Gastroesophageal sphincter (tissue), 4 donors: ENCODE data around the gene LZTS2. TPM values are rescaled to one million over a fixed set of nuclear protein-coding genes. Genes with fewer than 3 reads are reported as not detected.

Experiments
- ATAC-seq: fragments of 150-250 bp; one replicate; pipeline ENCODE4 v1.9.1; 2016; ENCODE audit warnings: mild to moderate bottlenecking, moderate library complexity
- H3K27ac ChIP-seq, 4 donors: fragments of 200-600 bp; sonication (generic) in 3 of 4; 1 replicate in 3 of 4; 2 replicates in 1 of 4; pipeline ENCODE4 v1.5.1; 2016 to 2019
- H3K27me3 ChIP-seq: fragments of 200-600 bp; sonication (generic); one replicate; pipeline ENCODE4 v1.5.1; 2019
- H3K36me3 ChIP-seq, 2 donors: fragments of 200-600 bp; sonication (generic); one replicate each; pipeline ENCODE4 v1.5.1; 2019; ENCODE audit warnings: control low read depth in 1 of 2
- H3K4me1 ChIP-seq, 3 donors: fragments of 200-600 bp; sonication (generic); 1 replicate in 2 of 3; 2 replicates in 1 of 3; pipeline ENCODE4 v1.5.1; 2016 to 2019; ENCODE audit warnings: control low read depth in 2 of 3
- H3K4me3 ChIP-seq, 2 donors: fragments of 200-600 bp; sonication (generic); one replicate each; pipeline ENCODE4 v1.5.1; 2019; ENCODE audit warnings: mild to moderate bottlenecking in 1 of 2, moderate library complexity in 1 of 2
- H3K9me3 ChIP-seq, 3 donors: fragments of 200-600 bp; sonication (generic); one replicate each; pipeline ENCODE4 v1.5.1; 2017 to 2019; ENCODE audit warnings: control low read depth in 2 of 3
- EP300 ChIP-seq: sonication (generic); formaldehyde crosslinking; IDR thresholded peaks from one replicate; pipeline ENCODE4 v1.6.1; 2017; ENCODE audit warnings: antibody characterized with exemption, mild to moderate bottlenecking
- POLR2A ChIP-seq, 2 donors: fragments of 450-650 bp; IDR thresholded peaks; one replicate each; pipeline ENCODE4 v1.6.1; 2017; ENCODE audit warnings: antibody characterized with exemption in 2 of 2, mild to moderate bottlenecking in 2 of 2, moderate library complexity in 1 of 2
- POLR2AphosphoS5 ChIP-seq: sonication (generic); formaldehyde crosslinking; IDR thresholded peaks from one replicate; pipeline ENCODE4 v1.6.1; 2017; ENCODE audit warnings: antibody characterized with exemption
- WGBS, 2 donors: methylation state at CpG; one replicate each; pipeline ENCODE4 v1.1.5; 2018; ENCODE audit warnings: low coverage in 1 of 2; 5-methylcytosine and 5-hydroxymethylcytosine counted together
- total RNA-seq, 4 donors: library from RNA; depleted of rRNA; stranded (reverse); fragments of >200 nt; gene quantifications; one replicate each; pipeline ENCODE4 v1.1.0, GENCODE V29; 2016
- TF ChIP-seq, protein P1 (sequence below), 4 experiments: fragments of 200-600 bp in 2 of 4; fragments of 450-650 bp in 2 of 4; sonication (generic) in 1 of 4; IDR thresholded peaks; one replicate each; pipeline ENCODE4 v1.5.1; 2017 to 2019; ENCODE audit warnings: antibody characterized with exemption in 4 of 4, mild to moderate bottlenecking in 2 of 4, moderate library complexity in 2 of 4

The LZTS2 gene
- total RNA-seq, 4 donors from 2014 or later = 134 to 181 (median 141) TPM

GRCh38 chr10:101011517-101012423, 12.2 kb downstream of the LZTS2 start:
- no peak for ATAC-seq
- WGBS, 2 donors = 63% methylated on average over 2 of the region's 22 CpGs; no CpG with 5 or more reads in 1 of the 2 donors
- Histone ChIP-seq H3K4me3 (no peak overlapping the region), H3K27ac (peak overlapping the region in 3 of 4 donors; percentile 52 to 66 (median 55)), H3K36me3 (peaks cover 0 to 8% of the 10 kb centered on the region in 2 donors), H3K9me3 (no peaks in the 10 kb centered on the region), H3K27me3 (peaks cover 13% of the 10 kb centered on the region), H3K4me1 (peaks cover 0 to 63% (median 29%) of the 10 kb centered on the region in 3 donors)
- TF ChIP-seq POLR2AphosphoS5 (no peak), POLR2A (IDR thresholded peaks at IDR 0.05) (no peak), EP300 (no peak)
- TF ChIP-seq, protein P1, sequence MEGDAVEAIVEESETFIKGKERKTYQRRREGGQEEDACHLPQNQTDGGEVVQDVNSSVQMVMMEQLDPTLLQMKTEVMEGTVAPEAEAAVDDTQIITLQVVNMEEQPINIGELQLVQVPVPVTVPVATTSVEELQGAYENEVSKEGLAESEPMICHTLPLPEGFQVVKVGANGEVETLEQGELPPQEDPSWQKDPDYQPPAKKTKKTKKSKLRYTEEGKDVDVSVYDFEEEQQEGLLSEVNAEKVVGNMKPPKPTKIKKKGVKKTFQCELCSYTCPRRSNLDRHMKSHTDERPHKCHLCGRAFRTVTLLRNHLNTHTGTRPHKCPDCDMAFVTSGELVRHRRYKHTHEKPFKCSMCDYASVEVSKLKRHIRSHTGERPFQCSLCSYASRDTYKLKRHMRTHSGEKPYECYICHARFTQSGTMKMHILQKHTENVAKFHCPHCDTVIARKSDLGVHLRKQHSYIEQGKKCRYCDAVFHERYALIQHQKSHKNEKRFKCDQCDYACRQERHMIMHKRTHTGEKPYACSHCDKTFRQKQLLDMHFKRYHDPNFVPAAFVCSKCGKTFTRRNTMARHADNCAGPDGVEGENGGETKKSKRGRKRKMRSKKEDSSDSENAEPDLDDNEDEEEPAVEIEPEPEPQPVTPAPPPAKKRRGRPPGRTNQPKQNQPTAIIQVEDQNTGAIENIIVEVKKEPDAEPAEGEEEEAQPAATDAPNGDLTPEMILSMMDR (IDR thresholded peaks at IDR 0.05) = peak in 1 of 4 experiments; percentile 23

- TF ChIP-seq, protein P1 (IDR thresholded peaks at IDR 0.05) = peak in 3 of 4 experiments; percentile 82 to 98 (median 87)
- TF ChIP-seq EP300 (no peak), POLR2AphosphoS5 (peak; percentile 61)
- Histone ChIP-seq H3K27me3 (peaks cover 20% of the 10 kb centered on the region), H3K27ac (peak overlapping the region in 3 of 4 donors; percentile 52 to 66 (median 55)), H3K4me3 (no peak overlapping the region), H3K36me3 (no peaks in the 10 kb centered on the region), H3K9me3 (no peaks in the 10 kb centered on the region), H3K4me1 (peaks cover 0 to 53% (median 25%) of the 10 kb centered on the region in 3 donors)
- peak; percentile 94 for ATAC-seq
- WGBS, 2 donors = 4 to 9% methylated on average over 3 to 9 of the region's 14 CpGs
Measured at GRCh38 chr10:101012525-101013364, 13.1 kb downstream of the LZTS2 start.

DNA sequence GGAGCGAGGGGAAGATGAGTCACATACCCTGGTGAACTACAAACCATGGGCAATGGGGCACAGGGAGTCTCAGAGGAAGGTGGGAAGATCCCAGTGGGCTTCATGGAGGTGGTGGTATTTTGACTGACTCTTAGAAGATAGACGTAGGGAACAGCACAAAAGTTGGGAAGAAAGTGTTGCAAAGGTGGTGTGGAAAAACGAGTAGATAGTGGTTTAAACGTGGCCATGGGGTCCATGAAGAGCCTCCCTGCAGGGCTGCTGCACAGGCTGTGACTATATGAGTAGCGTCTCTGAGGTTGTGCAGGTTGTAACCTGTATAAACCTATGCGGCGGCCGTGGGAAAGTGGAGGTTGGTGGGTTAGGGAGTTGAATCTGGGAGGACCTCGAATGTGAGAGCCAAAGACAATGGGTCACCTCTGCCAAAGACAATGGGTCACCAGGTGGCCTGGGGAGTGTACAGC, 13.8 kb downstream of the LZTS2 start:
- no peak overlapping the region for H3K4me3 ChIP-seq
- peaks cover 25% of the 10 kb centered on the region for H3K27me3 ChIP-seq
- H3K9me3 ChIP-seq = no peaks in the 10 kb centered on the region
- peaks cover 0 to 52% (median 18%) of the 10 kb centered on the region in 3 donors for H3K4me1 ChIP-seq
- 42 to 47% methylated on average over 8 to 9 of the region's 9 CpGs for WGBS, 2 donors
- no peaks in the 10 kb centered on the region for H3K36me3 ChIP-seq
- ATAC-seq = no peak
- TF ChIP-seq POLR2AphosphoS5 (no peak), EP300 (no peak), POLR2A (IDR thresholded peaks at IDR 0.05) (no peak)
- TF ChIP-seq, protein P1 (IDR thresholded peaks at IDR 0.05) = no peak
- peak overlapping the region in 3 of 4 donors; percentile 52 to 66 (median 55) for H3K27ac ChIP-seq

DNA sequence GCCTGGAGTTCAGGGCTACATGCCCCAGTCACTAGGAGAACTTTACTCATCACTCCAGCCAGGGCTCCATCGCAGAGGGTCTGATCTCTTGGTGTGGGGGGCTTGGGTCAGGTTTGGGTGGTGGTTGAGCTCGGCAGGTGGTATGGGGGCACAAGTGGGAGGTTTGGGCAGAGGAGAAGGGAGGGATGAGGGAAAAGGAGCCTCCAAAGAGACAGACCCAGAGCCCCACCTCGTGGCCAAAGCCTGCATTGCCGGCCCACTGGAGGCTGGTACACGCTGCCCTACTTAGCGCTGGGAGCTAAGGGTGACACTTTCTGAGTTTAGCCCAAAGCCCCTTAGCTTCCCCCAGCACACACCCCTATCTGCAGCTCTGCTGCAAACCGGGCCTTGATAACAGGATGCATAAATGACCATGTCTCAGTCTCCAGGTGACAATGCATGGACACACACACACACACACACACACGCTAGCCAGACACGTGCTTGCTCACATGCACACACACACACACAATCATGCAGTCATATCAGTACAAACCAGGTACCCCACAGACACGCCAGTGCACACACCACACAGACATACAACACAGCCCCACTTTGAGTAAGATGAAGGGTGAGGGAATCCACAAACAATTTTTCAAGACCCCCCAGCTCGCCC, 14.7 kb downstream of the LZTS2 start:
- TF ChIP-seq EP300 = no peak
- TF ChIP-seq, protein P1 (IDR thresholded peaks at IDR 0.05) = peak in 3 of 4 experiments; percentile 94 to 96 (median 94)
- peaks cover 0 to 52% (median 13%) of the 10 kb centered on the region in 3 donors for H3K4me1 ChIP-seq

More for the DNA sequence above, 14.7 kb downstream of the LZTS2 start:
- ATAC-seq = peak; percentile 64
- no peaks in the 10 kb centered on the region for H3K9me3 ChIP-seq
- no peaks in the 10 kb centered on the region for H3K36me3 ChIP-seq
- no peak overlapping the region for H3K27ac ChIP-seq
- H3K4me3 ChIP-seq = no peak overlapping the region
- H3K27me3 ChIP-seq = peaks cover 35% of the 10 kb centered on the region
- WGBS, 2 donors = 25% methylated on average over 4 of the region's 11 CpGs; no CpG with 5 or more reads in 1 of the 2 donors
